ENCODE data around the gene CDPF1.
"Not testable (repeated sequence)": the region's sequence is repeated elsewhere in the genome, so short reads cannot be mapped to it uniquely, and the experiment has no call there.

- not testable (repeated sequence) for TF ChIP-seq CTCF, POLR2A (IDR thresholded peaks at IDR 0.05)
Observed at GRCh38 chr22:46265627-46266026, 15.5 kb upstream of the CDPF1 start.
